HepG2 (cell line): ENCODE results near the gene FXYD6. TPM values are rescaled to one million over a fixed set of nuclear protein-coding genes. Genes with fewer than 3 reads are reported as not detected.

Source experiments
- ATAC-seq: fragments of 200-7000 bp; cut with Tn5 transposase; 3 replicates; pipeline ENCODE4 v1.9.1; 2020; ENCODE audit warnings: mild to moderate bottlenecking, moderate library complexity
- BruUV-seq: library from RNA; stranded (reverse); fragments of 400-500 nt; replicated peaks from 2 replicates; lab custom pipeline; 2021; lab: Mats Ljungman, UMichigan
- CTCF ChIA-PET: fragments of 300-600 bp; formaldehyde crosslinking; extraction: SDS; loops from one replicate; lab custom pipeline; 2021; ENCODE audit warnings: low total read pairs, inconsistent platforms, low intra/inter-chr PET ratio; lab: Yijun Ruan, JAX
- POLR2A ChIA-PET: fragments of 350-600 bp; sonication (Branson Sonifier 250); formaldehyde crosslinking; loops from one replicate; lab custom pipeline; 2020; ENCODE audit warnings: antibody characterized with exemption, inconsistent platforms; lab: Yijun Ruan, JAX
- DNase-seq: peaks from one replicate; pipeline ENCODE4 v3.0.0-alpha.2; 2015; ENCODE audit warnings: low spot score
- FAIRE-seq: peaks from 3 replicates; lab custom pipeline; 2011; peaks lifted over from hg19 to GRCh38; lab: Jason Lieb, UNC
- H2AFZ ChIP-seq: one replicate; pipeline ENCODE4 v1.6.1; 2011; ENCODE audit warnings: low read length, inconsistent platforms
- H3K27ac ChIP-seq: fragments of 300-600 bp; 3 replicates; pipeline ENCODE4 v1.8.0; 2011; ENCODE audit warnings: mixed run types, mild to moderate bottlenecking, mixed read lengths, low read length, inconsistent platforms; ENCODE audit not compliant: insufficient read depth; ENCODE audit errors: extremely low read length
- H3K27me3 ChIP-seq, 2 experiments: fragments of 200-600 bp in 1 of 2; 2 replicates in 1 of 2; 3 replicates in 1 of 2; pipeline versions ENCODE4 v1.6.0 to v1.8.0; 2011; ENCODE audit warnings: low read length in 2 of 2, mild to moderate bottlenecking in 2 of 2, moderate library complexity in 2 of 2, inconsistent platforms in 1 of 2; ENCODE audit not compliant: insufficient read depth in 2 of 2, control insufficient read depth in 1 of 2
- H3K36me3 ChIP-seq, 2 experiments: fragments of 200-600 bp in 1 of 2; replicated peaks in 1 of 2; 2 replicates in 1 of 2; 3 replicates in 1 of 2; pipeline versions ENCODE4 v1.5.1 to v1.8.0; 2011; ENCODE audit warnings: low read length in 2 of 2, inconsistent platforms in 1 of 2; ENCODE audit not compliant: insufficient read depth in 2 of 2, control insufficient read depth in 1 of 2
- H3K4me1 ChIP-seq: 2 replicates; pipeline ENCODE4 v1.5.1; 2012; ENCODE audit warnings: low read length, inconsistent platforms; ENCODE audit not compliant: insufficient read depth
- H3K4me2 ChIP-seq: 2 replicates; pipeline ENCODE4 v1.6.0; 2011; ENCODE audit warnings: low read depth, low read length, inconsistent platforms
- H3K4me3 ChIP-seq, 3 experiments: fragments of 200-600 bp in 1 of 3; sonication (generic), shearing (Covaris generic) in 1 of 3; replicated peaks in 1 of 3; 2 replicates each; pipeline ENCODE4 v1.5.1; 2011 to 2016; ENCODE audit warnings: low read length in 3 of 3, inconsistent platforms in 2 of 3, low read depth in 2 of 3, mild to moderate bottlenecking in 2 of 3, control low read depth in 1 of 3, mixed read lengths in 1 of 3; ENCODE audit not compliant: insufficient read depth in 1 of 3
- H3K79me2 ChIP-seq: one replicate; pipeline ENCODE4 v1.6.1; 2011; ENCODE audit warnings: low read length, inconsistent platforms; ENCODE audit not compliant: insufficient read depth
- H3K9ac ChIP-seq: 2 replicates; pipeline ENCODE4 v1.6.0; 2011; ENCODE audit warnings: mild to moderate bottlenecking, low read depth, low read length, inconsistent platforms; ENCODE audit not compliant: insufficient read depth
- H3K9me3 ChIP-seq: 2 replicates; pipeline ENCODE4 v1.5.1; 2012; ENCODE audit warnings: mild to moderate bottlenecking, low read length
- H4K20me1 ChIP-seq: 2 replicates; pipeline ENCODE4 v1.6.0; 2011; ENCODE audit warnings: inconsistent platforms, mild to moderate bottlenecking, low read length, moderate library complexity; ENCODE audit not compliant: insufficient read depth
- ARNT2 ChIP-seq: sonication (generic); formaldehyde crosslinking; IDR thresholded peaks from 2 replicates; pipeline ENCODE4 v1.8.0; 2022; ENCODE audit warnings: mild to moderate bottlenecking, low read depth, missing genetic modification reagents, moderate library complexity
- KLF6 ChIP-seq: IDR thresholded peaks from 2 replicates; pipeline ENCODE4 v1.8.0; 2016; ENCODE audit warnings: missing biosample characterization, missing genetic modification reagents
- LBX2 ChIP-seq: sonication (generic); formaldehyde crosslinking; IDR thresholded peaks from 2 replicates; pipeline ENCODE4 v1.5.0; 2020; ENCODE audit warnings: missing genetic modification reagents, mild to moderate bottlenecking, borderline replicate concordance
- MAFG ChIP-seq: sonication (generic); formaldehyde crosslinking; IDR thresholded peaks from 2 replicates; pipeline ENCODE4 v1.5.1; 2020; ENCODE audit warnings: mild to moderate bottlenecking, missing genetic modification reagents
- NFE2 ChIP-seq: sonication (generic); formaldehyde crosslinking; IDR thresholded peaks from 2 replicates; pipeline ENCODE4 v1.4.0; 2020; ENCODE audit warnings: missing genetic modification reagents
- NFRKB ChIP-seq: fragments of 450-650 bp; IDR thresholded peaks from 2 replicates; pipeline ENCODE4 v1.6.1; 2017
- PHF5A ChIP-seq: IDR thresholded peaks from one replicate; pipeline ENCODE4 v1.6.1; 2018; ENCODE audit warnings: low read depth, missing genetic modification reagents; ENCODE audit not compliant: unreplicated experiment
- ZBTB44 ChIP-seq: sonication (generic); formaldehyde crosslinking; IDR thresholded peaks from 2 replicates; pipeline ENCODE4 v1.4.0; 2020; ENCODE audit warnings: missing genetic modification reagents
- ZGPAT ChIP-seq: IDR thresholded peaks from 2 replicates; pipeline ENCODE4 v1.6.1; 2016; ENCODE audit warnings: mild to moderate bottlenecking
- WGBS: methylation state at CpG from one replicate; pipeline ENCODE4 v1.1.6; 2017; ENCODE audit warnings: low lambda C conversion rate; 5-methylcytosine and 5-hydroxymethylcytosine counted together
- in situ Hi-C: cut with HindIII; loops from 2 replicates; pipeline ENCODE4 v1.10.0; 2017; ENCODE audit warnings: low pct_unique_long_range_greater_than_20kb; ENCODE audit not compliant: extremely low pct_ligation_motif_present
- intact Hi-C: fragments of 100-400 bp; cut with micrococcal nuclease; formaldehyde crosslinking; loops from one replicate; pipeline ENCODE4 v1.10.0; 2022; ENCODE audit not compliant: unreplicated experiment
- polyA plus RNA-seq, 8 experiments: library from polyadenylated mRNA; depleted of rRNA in 3 of 8; stranded (reverse) in 7 of 8; unstranded in 1 of 8; fragments of >200 nt; fragmentation: Illumina TruSeq in 4 of 8; extraction: Trizol in 4 of 8; gene quantifications; 2 replicates each; pipeline versions ENCODE4 v1.2.1 to v1.2.3, GENCODE V29; 2011 to 2016; ENCODE audit warnings: low read depth in 4 of 8, missing spikeins in 1 of 8, mixed read lengths in 1 of 8; ENCODE audit not compliant: insufficient read depth in 1 of 8
- total RNA-seq, 5 experiments: library from RNA; depleted of rRNA; stranded (reverse); fragments of >200 nt; fragmentation: Illumina TruSeq; extraction: Trizol; gene quantifications; 2 replicates each; pipeline ENCODE4 v1.2.3, GENCODE V29; 2016; ENCODE audit warnings: low read depth in 1 of 5
- TF ChIP-seq, protein P1 (sequence below): sonication (generic); formaldehyde crosslinking; IDR thresholded peaks from 2 replicates; pipeline ENCODE4 v1.5.0; 2020; ENCODE audit warnings: missing genetic modification reagents
- TF ChIP-seq, protein P2 (sequence below): sonication (generic); formaldehyde crosslinking; IDR thresholded peaks from 2 replicates; pipeline ENCODE4 v1.5.0; 2020; ENCODE audit warnings: mild to moderate bottlenecking, missing genetic modification reagents
- TF ChIP-seq, protein P3 (sequence below): sonication (generic); formaldehyde crosslinking; IDR thresholded peaks from 2 replicates; pipeline ENCODE4 v1.5.0; 2020; ENCODE audit warnings: mild to moderate bottlenecking, missing genetic modification reagents

FXYD6 gene
- total and polyA plus RNA-seq, 2 of the 13 experiments (the other 11 are each of a cell fraction or from before 2014, with no cell fraction given): not detected

DNA sequence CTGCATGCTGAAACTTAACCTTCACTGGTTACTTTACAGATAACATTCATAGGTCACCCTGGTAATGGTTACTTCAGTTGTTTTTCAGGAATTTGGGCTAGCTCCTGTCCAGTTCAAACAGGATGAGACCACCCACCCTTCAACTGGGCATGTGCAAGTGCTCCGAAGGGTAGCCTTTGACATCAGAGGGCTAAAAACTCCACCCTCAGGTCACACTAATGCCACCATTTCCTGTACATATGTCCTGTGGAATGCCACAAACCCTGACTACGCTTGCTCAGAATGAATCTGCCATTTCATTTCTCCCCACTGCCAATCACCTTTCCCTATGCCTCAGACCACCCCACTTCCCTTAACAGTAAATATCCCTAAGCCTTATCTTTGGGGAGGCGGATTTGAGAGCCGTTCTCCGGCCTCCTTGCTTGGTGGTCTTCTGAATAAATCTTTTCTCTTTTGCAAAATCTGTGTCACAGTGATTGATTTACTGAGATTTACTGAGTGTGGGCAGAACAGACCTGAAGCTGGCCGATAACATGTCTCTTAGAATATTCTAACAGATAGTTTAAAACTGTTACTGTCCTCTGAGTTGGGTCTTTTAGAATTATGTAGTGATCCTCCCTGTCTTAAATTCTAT lies 26.6 kb downstream of the FXYD6 start:
- intact Hi-C loops: loop anchor here (10.0 kb wide), 1 partner anchor 55 kb away; no protein-coding TSS in a partner anchor
- Histone ChIP-seq H3K9ac (no peak overlapping the region), H3K4me3 (no peak overlapping the region), H3K79me2 (no peaks in the 10 kb centered on the region), H4K20me1 (no peaks in the 10 kb centered on the region), H2AFZ (no peak overlapping the region), H3K27me3 (peaks cover 0 to 19% of the 10 kb centered on the region in 2 experiments; a peak in 3 of 5 replicates), H3K36me3 (no peaks in the 10 kb centered on the region), H3K9me3 (no peaks in the 10 kb centered on the region)
- no peak for FAIRE-seq
- no peak for ATAC-seq
- no peak for DNase-seq
- POLR2A ChIA-PET: no interaction called here
- 45% methylated on average over 6 of the region's 6 CpGs for WGBS
- TF ChIP-seq NFRKB (no peak), ZBTB44 (CRISPR knock-in tag) (no peak), NFE2 (no peak), LBX2 (no peak), ZGPAT (no peak), MAFG (CRISPR knock-in tag) (no peak), ARNT2 (CRISPR knock-in tag) (no peak), KLF6 (CRISPR knock-in tag) (no peak), PHF5A (no peak)
- TF ChIP-seq, protein P1, sequence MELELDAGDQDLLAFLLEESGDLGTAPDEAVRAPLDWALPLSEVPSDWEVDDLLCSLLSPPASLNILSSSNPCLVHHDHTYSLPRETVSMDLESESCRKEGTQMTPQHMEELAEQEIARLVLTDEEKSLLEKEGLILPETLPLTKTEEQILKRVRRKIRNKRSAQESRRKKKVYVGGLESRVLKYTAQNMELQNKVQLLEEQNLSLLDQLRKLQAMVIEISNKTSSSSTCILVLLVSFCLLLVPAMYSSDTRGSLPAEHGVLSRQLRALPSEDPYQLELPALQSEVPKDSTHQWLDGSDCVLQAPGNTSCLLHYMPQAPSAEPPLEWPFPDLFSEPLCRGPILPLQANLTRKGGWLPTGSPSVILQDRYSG (CRISPR knock-in tag): no peak
- TF ChIP-seq, protein P2, sequence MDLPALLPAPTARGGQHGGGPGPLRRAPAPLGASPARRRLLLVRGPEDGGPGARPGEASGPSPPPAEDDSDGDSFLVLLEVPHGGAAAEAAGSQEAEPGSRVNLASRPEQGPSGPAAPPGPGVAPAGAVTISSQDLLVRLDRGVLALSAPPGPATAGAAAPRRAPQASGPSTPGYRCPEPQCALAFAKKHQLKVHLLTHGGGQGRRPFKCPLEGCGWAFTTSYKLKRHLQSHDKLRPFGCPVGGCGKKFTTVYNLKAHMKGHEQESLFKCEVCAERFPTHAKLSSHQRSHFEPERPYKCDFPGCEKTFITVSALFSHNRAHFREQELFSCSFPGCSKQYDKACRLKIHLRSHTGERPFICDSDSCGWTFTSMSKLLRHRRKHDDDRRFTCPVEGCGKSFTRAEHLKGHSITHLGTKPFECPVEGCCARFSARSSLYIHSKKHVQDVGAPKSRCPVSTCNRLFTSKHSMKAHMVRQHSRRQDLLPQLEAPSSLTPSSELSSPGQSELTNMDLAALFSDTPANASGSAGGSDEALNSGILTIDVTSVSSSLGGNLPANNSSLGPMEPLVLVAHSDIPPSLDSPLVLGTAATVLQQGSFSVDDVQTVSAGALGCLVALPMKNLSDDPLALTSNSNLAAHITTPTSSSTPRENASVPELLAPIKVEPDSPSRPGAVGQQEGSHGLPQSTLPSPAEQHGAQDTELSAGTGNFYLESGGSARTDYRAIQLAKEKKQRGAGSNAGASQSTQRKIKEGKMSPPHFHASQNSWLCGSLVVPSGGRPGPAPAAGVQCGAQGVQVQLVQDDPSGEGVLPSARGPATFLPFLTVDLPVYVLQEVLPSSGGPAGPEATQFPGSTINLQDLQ (CRISPR knock-in tag): no peak
- TF ChIP-seq, protein P3, sequence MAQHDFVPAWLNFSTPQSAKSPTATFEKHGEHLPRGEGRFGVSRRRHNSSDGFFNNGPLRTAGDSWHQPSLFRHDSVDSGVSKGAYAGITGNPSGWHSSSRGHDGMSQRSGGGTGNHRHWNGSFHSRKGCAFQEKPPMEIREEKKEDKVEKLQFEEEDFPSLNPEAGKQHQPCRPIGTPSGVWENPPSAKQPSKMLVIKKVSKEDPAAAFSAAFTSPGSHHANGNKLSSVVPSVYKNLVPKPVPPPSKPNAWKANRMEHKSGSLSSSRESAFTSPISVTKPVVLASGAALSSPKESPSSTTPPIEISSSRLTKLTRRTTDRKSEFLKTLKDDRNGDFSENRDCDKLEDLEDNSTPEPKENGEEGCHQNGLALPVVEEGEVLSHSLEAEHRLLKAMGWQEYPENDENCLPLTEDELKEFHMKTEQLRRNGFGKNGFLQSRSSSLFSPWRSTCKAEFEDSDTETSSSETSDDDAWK (CRISPR knock-in tag): no peak
- TF ChIP-seq, all 625 proteins: peak for 0
- no peak overlapping the region for H3K4me2 ChIP-seq
- no TSS peak for BruUV-seq
- CTCF ChIA-PET: no interaction called here
- H3K27ac ChIP-seq: no peak overlapping the region
- in situ Hi-C loops: no loop called here
- no peaks in the 10 kb centered on the region for H3K4me1 ChIP-seq
